GM21447 (cell line): ENCODE data around the gene LCK.

ENCODE experiments used
- ATAC-seq: cut with Tn5 transposase; IDR thresholded peaks from one replicate; pipeline ENCODE4 v1.9.1; 2021; ENCODE audit not compliant: unreplicated experiment

Gene LCK

DNA sequence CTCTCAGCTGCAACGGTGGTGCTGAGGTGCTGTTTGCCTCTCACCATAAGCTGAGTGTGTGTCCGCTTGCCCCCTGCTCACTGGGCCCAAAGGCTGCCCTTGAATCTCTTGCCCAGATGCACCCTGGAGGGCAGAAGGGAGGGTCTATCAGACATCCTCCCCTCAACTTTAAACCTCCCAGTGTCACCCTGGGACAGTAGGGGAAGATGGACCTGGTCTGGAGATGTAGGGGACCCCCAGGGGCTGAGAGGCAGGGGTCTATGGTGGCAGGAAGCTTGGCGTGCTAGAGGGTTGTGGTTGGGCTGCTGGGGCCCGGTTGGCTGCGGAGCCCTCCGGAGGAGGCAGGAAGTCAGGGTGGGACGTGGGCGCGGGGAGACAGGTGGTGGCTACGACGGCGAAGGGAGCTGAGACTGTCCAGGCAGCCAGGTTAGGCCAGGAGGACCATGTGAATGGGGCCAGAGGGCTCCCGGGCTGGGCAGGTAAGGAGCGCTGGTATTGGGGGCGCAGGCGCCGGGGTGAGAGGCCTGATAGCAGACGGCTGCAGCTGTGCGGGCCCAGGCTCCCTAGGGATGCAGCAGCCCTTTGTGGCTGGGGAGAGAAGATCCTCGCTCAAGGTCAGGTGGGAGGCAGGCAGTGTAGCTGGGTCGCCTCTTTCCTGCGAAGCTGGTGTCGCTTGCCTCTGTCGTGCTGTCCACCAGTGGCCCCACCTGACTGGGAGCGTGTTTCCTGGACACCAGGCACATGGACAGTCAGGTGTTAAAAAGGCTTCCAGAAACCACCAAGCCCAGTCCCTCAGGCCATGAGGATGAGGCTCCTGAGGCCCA lies at the start of gene LCK:
LCK (plus strand) TSS at position 373 of the 824 bp plus-strand sequence. CDS start 23,065 bp downstream, outside the sequence.
- no peak for ATAC-seq

DNA sequence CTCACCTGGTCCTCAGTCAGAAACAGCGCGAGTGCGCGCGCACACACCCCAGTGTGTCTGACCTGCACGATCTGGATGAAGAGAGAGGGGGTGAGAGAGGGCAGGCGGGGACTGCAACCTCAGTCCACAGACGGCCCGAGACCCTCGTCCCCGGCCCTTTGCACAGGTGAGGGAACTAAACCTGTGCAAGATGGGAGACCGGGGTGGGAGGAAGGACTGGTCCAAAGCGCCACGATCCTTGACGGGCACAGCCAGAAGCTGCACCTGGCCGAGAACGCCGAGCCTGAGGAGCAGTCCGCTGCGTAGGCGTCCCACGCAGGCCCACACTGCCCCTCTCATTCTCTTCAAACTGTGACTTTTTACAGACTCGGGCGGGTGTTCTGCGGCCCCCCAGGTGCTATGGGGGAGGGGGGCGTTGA lies 46.1 kb upstream of the LCK start:
- no peak for ATAC-seq

DNA sequence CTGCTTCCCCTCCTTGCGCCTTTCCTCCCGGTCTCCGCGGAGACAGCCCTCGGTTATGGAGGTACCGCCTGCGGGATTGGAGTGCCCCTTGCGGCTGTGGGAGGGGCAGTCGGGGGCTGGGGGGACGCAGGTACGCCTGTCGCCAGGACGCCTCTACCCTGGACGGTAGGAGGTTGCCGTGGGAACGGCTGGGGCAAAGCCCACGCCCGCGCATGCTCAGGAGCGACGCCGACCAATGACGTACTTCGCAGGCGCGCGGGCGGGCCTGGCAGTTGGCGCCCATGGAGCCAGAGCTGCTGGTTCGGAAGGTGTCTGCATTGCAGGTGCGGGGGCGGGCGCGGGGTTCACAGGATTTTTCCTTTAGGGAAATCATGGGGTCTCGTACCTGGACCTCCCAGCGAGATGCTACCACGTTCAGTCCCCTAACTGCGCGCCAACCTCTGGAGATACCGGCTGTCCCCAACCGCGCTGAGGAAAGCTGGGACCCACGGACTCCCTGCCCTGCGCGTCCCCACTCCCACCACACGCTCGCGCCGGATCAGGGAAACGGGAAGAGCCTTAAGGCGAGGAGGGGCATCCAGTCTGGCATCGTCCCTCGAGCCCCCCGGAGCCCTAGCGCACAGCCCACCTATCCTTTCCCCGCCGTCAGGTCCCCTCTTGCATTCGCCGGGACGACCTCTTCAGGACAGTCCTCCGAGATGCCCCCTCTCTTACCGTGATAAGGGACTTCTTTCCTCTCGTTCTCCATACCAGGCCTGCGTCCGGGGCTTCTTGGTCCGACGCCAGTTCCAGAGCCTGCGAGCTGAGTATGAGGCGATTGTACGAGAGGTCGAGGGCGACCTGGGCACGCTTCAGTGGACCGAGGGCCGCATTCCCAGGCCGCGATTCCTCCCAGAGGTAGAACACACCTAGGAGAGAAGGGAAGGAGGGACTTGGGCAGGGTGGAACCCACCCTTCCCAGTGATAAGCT lies 45.4 kb upstream of the LCK start, which contains the start of gene IQCC:
IQCC (plus strand) TSS at position 271 of the 970 bp plus-strand sequence; CDS start at position 282, 11 bp downstream.
- peak; percentile 45 for ATAC-seq

DNA sequence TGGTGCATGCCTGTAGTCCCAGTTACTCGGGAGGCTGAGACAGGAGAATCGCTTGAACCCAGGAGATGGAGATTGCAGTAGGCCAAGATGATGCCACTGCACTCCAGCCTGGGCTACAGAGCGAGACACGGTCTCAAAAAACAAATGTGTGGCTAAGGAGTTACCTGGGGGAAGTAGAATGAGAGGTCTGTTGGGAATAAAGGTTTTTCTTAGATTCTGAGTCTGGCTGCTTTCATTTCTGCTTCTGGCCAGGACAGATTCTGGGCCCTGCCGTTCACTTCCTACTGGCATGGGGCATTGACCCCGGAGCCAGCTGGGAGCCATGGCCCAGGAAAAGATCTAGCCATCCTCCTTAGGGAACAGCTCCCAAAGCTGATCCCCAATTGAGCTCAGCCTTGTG lies 42.6 kb upstream of the LCK start:
- no peak for ATAC-seq

DNA sequence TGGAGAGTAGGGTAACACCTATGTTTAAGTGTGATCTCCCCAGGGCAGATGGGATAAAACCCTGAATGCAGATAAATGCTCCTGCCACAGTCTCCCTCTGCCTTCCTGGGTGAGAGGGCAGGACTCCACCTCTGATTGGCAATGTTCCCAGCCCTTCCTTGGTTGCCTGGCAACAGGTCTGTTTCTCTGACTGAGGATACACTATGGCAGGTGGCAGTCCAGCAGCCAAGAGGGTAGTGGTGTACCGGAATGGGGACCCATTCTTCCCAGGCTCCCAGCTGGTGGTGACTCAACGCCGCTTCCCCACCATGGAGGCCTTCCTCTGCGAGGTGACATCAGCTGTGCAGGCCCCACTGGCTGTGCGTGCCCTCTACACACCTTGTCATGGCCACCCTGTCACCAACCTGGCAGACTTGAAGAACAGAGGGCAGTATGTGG lies 42.2 kb upstream of the LCK start, which contains the start of gene DCDC2B:
DCDC2B (plus strand) TSS at position 199 of the 438 bp plus-strand sequence; CDS start at position 204, 5 bp downstream.
- ATAC-seq = no peak

DNA sequence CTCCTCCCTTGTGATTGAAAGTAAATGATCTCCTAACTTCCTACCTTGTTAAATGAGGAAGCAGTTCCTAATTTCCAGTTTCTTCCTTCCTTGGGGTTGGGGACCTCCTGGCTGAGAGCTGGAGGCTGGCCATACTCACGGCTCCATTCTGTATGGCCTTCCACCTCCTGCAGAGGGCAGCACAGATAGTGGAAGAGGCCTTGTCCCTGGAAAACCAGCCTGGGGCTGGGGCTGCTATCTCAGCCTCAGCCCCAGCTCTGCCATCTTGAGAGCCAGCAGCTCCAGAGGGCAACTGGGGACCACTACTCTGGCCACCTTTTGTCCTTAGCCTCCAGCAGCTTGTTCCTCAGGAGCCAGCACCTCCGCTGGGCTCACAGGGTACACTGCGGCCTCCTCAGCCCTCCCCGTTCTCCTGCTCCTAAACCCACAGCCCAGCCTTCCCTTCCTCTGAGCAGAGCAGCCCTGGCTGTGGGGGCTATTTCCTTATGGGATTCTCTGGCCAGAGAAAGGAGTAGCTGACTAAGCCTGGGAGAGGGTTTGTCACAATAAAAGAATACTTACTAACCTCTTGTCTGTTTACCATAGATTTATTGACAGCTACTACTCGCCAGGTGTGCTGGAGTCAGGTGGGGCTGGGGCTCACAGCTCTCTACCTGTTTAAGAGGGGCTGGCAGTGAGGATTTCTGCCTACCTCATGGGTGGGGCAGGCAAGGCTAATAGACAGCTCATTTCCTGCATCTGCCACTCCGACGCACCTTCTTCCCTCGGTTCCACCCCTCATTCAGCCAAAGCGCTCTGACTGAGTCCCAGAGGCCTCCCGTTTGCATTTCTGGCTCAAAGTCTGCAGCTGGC lies 35.2 kb upstream of the LCK start:
- ATAC-seq = no peak

DNA sequence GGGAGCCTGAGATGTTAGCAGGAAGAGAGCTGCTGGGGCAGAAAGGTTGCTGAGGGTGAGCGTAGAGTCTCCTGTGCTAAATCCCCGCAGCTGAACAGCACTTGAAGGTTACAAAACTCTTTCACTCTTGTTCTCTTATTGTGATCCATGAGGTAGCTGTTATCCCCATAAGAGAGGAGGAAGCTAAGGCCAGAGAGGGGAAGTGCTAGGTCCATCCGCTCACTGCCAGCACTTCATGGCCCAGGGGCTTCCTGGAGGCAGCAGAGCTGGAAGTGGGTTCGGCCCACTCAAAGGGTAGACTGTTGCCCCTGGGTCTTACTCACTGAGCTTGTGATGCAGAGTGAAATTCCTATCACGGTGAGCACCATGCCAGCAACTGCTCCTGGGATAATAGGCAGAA lies 34.5 kb upstream of the LCK start:
- ATAC-seq = no peak

DNA sequence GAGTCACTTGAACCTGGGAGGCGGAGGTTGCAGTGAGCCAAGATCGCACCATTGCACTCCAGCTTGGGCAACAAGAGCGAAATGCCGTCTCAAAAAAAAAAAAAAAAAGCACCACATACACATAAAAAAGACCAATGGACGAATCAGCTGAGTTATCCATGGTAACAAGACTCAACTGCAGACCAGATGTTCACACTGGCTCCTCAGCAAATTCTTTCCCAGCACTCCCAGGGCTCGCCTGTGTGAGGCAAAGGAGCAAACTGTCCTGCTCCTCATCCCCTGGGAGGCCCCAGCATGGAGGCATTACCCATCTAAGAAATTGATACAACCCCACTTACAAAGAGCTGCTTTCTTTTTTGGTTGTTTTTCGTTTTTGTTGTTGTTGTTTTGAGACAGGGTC lies 32.0 kb upstream of the LCK start:
- no peak for ATAC-seq

DNA sequence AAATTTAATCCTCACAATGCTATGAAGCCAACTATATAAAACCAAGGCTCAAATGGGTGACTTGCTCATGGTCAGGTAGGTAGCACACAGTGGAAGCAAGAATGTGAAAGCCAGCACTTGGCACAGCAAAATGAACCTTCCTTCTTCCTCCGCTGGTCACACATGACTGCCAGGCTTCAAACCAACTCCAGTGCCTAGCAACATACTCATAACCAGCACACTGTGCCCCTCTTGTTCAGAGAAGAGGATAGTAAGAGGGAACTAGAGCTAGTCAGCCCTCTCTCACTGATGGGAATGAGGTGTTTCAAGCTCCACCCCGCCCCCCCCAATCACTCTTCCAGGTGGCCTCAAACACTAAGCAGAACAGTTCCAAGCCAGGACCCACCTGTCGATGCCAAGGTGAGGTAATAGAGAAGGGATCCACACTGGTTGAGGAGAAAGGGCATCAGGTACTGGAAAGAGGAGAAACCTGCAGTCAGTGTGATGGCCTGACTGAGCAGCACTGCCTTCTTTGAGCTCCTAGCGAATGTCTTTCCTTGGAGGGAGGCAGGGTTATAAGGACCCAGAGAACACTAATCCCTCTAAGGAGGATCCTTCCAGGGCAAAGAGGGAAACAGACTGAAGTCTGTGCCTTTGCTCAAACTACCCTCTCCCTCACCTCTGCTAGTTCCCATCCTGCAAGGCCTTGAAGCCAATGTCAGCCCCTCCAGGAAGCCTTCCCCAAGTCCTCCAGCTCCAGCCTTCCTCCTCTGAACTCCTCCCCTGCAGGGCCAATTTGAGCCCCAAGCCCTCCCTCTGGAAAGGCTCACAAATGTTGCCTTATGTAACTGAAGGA lies 30.1 kb upstream of the LCK start:
- no peak for ATAC-seq

DNA sequence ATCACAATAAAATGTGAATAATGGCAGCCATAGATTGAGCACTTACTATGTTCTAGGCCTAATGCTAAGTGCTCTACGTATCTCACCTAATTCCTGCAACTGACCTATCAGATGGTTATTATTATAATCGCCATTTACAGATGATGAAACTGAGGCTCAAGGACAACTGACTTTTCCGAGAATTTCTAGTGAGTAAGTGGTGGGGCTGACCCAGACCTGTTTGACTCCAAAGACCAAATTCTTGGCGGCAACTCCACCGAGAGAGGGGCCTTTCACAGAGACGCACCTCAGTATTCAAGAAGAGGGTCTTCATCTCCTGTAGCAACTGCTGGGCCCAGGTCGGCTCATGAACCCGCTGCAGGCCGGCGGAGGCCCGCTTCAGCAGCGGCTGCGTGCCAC lies 29.5 kb upstream of the LCK start:
- ATAC-seq = no peak

DNA sequence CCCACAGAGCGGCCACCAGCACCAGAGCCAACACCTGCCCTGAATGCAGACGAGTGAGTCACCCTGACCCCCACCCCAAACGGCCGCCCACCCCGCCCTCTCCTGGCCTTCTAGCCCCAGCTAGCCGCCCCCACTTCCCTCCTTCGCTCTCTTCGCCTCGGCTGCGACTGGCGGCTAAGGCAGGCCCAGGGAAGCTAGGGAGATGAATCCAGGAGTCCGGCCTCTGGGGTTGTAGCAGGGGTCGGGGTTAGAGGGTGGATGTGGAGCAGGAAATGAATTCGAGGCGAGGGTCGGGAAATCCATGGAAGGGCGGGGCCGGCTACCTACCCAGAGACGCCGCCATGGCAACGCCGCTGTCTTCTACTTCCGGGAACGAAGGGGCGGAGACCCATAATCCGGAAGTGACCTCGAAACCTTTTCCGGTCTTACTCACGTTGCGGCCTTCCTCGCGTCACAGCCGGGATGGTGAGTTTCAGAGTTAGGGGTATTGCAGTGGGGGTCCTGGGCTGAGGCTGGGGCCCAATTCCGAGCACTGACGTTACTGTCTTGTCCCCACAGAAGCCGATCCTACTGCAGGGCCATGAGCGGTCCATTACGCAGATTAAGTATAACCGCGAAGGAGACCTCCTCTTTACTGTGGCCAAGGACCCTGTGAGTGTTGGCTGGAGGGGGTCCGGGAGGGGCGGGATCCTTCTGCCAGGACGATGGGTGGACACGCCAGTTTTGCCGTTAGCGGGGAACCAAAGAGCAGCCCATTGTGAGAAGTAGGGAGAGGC lies 28.9 kb upstream of the LCK start, which contains the start of the genes EIF3I and TMEM234:
EIF3I (plus strand) TSS at position 428 of the 776 bp plus-strand sequence; CDS start at position 463, 35 bp downstream.
TMEM234 (minus strand) TSS at position 374 of the 776 bp plus-strand sequence; CDS start at position 343, 31 bp downstream.
- ATAC-seq = peak; percentile 85

DNA sequence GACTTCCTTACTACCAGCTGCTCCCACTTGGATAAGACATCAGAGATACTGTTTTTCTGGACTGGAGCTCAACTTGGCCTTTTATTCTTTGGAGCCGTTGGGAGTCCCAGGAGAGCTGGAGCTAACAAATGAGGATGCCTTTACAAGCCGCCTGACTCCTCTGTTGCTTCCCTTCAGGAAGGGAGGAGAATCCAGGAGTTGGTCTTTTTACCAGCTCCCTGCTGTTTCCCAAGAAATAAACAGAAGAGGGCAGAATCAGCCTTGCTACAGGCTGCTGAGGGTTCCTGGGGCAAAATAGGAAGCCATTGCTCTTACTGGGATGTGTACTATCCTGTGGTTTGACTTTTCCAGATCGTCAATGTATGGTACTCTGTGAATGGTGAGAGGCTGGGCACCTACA lies 27.4 kb upstream of the LCK start:
- no peak for ATAC-seq

DNA sequence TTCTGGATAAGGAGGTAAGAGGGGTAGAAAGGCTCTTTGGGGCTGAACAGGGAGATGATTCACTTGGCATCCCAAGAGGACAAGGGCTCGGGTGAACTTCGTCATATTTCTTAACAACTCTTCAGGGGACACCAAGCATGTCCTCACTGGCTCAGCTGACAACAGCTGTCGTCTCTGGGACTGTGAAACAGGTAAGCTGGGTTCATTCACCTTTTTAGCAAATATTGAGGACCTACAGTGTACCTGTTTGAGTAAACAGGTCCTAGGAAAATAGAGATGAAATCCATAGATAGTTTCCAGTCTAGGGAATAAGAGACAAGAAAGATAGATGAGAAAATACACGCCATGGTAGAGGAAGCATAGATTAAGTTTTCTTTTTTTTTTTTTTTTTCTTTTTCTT lies 26.8 kb upstream of the LCK start:
- ATAC-seq = no peak

DNA sequence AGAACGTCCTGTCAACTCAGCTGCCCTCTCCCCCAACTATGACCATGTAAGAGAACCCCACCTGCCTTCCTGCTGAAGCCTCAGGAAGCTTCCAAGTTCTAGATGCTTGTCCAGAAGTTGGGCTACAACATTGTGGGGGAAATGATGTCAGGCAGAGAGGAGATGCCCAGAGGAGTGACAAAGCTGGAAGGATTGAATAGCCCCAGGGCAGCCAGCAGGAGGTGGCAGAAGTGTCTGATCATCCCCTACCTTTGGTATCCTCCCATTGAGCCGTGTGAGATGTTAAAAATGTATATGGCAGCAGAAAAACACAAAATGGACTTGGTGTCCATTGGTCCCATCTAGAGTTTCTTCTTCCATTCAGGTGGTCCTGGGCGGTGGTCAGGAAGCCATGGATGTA lies 22.3 kb upstream of the LCK start:
- no peak for ATAC-seq

DNA sequence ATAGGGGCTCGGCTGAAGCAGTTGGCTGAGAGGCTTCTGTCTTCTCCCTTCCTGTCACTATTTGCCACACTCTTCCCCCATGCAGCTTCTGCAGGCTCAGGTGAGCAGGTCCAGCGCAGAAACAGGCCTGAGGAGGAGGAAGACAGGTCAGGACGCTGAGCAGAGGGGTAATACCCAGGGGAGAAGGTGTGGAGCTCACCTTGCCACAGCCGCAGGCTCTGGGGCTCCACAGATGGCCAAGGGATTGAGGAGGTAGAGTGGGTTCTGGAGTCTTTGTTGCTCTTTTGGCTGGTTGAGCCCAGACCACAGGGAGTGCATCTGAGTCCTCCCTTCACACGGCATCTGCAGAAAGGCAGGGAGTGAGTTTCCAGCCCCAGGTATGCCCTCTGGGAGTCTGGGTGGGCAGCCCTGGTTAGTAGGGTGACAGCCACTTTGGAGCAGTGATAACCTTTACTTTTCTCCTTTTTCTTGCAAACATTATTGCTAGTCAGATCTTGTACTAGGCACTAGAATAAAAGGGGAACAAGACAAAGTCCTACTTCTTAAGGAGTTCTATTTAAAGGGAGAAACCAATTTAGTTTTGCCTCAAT lies 19.1 kb upstream of the LCK start:
- no peak for ATAC-seq

DNA sequence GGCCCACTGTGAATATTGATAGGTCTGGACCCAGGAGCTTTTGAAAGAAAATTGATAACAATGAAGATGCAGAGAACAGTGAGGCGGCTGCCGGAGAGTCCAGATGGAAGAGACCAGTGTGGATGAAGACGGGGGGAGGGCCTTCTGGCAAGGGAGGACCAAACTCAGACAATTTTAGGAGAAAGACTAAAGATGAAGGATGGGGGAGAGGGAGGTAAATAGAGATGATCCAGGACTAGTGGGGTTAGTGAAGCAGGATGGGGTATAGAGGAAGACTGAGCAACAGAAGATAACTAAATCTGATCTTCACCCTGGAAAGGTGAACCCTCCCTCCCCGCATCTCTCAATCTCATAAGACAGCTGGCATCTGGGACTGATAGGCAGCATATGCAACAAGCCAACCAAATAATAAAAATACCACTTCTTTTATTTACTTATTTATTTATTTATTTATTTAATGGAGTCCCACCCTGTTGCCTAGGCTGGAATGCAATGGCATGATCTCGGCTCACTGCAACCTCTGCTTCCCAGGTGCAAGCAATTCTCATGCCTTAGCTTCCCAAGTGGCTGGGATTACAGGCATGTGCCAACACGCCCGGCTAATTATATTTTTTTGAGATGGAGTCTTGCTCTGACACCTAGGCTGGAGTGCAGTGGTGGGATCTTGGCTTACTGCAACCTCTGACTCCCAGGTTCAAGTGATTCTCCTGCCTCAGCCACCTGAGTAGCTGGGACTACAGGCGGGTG lies 18.3 kb upstream of the LCK start:
- ATAC-seq = no peak

DNA sequence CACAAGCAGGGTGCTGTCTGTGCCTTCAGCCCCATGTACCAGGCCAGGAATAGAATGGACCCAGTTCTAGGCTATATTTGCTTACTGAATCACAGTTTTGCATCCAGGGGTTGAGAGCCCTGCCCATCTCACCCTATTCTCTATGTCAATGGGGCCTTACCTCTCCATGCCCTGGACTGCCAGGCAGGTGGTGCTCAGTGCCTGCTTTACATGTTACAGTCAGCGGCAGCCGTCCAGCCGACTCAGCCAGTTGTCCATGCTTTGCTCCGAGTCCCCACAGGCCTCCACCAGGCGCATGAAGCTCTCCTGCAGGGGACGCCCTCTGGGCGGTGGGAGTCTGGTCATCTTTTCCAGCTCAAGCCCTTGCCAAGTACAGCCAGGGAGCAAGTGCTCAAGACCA lies 16.3 kb upstream of the LCK start:
- no peak for ATAC-seq

DNA sequence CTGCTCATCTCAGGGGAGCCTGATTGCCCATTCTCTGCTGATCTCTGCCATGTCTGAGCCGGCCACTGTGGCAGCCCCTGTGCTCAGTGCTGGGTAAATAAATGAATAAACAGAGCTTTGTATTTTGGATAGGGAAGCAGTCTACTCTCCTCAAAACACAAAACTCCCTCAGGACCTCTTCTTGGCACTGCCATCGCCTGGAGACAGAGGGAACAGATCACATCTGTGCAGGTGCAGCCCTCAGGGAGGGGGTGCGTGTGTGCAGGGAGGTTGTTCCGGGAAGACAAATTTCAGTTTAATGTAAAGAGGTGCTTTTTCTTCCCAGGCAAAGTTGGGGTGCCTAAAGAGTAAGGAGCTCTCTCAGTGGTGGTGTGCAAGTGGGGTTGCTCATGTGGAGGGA lies 11.7 kb upstream of the LCK start:
- no peak for ATAC-seq
